Keratinocyte (primary cell): ENCODE results near the gene RALGPS1. TPM values are rescaled to one million over a fixed set of nuclear protein-coding genes. Genes with fewer than 3 reads are reported as not detected.

Experiments
- DNase-seq: peaks from one replicate; pipeline ENCODE4 v3.0.0-alpha.2; 2011; ENCODE audit warnings: low read depth, missing footprints, low spot score
- FAIRE-seq: peaks from 2 replicates; lab custom pipeline; 2011; peaks lifted over from hg19 to GRCh38; lab: Jason Lieb, UNC
- H2AFZ ChIP-seq: 2 replicates; pipeline ENCODE4 v1.6.0; 2012; ENCODE audit warnings: low read length, control low read depth, inconsistent platforms; ENCODE audit not compliant: control insufficient read depth
- H3K27ac ChIP-seq: 2 replicates; pipeline ENCODE4 v1.5.1; 2011; ENCODE audit warnings: low read length; ENCODE audit not compliant: control insufficient read depth, insufficient read depth
- H3K27me3 ChIP-seq: 3 replicates; pipeline ENCODE4 v1.6.0; 2011; ENCODE audit warnings: low read length; ENCODE audit not compliant: control insufficient read depth, insufficient read depth; ENCODE audit errors: extremely low read depth
- H3K36me3 ChIP-seq, 2 experiments: 2 replicates in 1 of 2; 3 replicates in 1 of 2; pipeline ENCODE4 v1.5.1; 2011; ENCODE audit warnings: low read length in 2 of 2, mild to moderate bottlenecking in 1 of 2; ENCODE audit not compliant: control insufficient read depth in 2 of 2, insufficient read depth in 2 of 2; ENCODE audit errors: extremely low read depth in 1 of 2
- H3K4me1 ChIP-seq: 3 replicates; pipeline ENCODE4 v1.5.1; 2011; ENCODE audit warnings: low read length; ENCODE audit not compliant: control insufficient read depth, insufficient read depth; ENCODE audit errors: extremely low read depth
- H3K4me2 ChIP-seq: 3 replicates; pipeline ENCODE4 v1.6.0; 2011; ENCODE audit warnings: low read depth, low read length; ENCODE audit not compliant: control insufficient read depth, insufficient read depth; ENCODE audit errors: extremely low read depth
- H3K4me3 ChIP-seq, 3 experiments: fragments of 200-600 bp in 1 of 3; sonication (generic) in 1 of 3; 2 replicates in 2 of 3; 3 replicates in 1 of 3; pipeline ENCODE4 v1.5.1; 2011 to 2016; ENCODE audit warnings: low read length in 3 of 3, mild to moderate bottlenecking in 3 of 3, control low read depth in 2 of 3, inconsistent platforms in 1 of 3, low read depth in 1 of 3, mixed read lengths in 1 of 3, mixed run types in 1 of 3, moderate library complexity in 1 of 3; ENCODE audit not compliant: control insufficient read depth in 2 of 3, insufficient read depth in 2 of 3; ENCODE audit errors: extremely low read depth in 1 of 3
- H3K79me2 ChIP-seq: 2 replicates; pipeline ENCODE4 v1.6.0; 2012; ENCODE audit warnings: low read length; ENCODE audit not compliant: control insufficient read depth, insufficient read depth
- H3K9ac ChIP-seq: 3 replicates; pipeline ENCODE4 v1.6.0; 2011; ENCODE audit warnings: low read length; ENCODE audit not compliant: control insufficient read depth, insufficient read depth; ENCODE audit errors: extremely low read depth
- H3K9me1 ChIP-seq: 3 replicates; pipeline ENCODE4 v1.6.0; 2011; ENCODE audit warnings: low read length; ENCODE audit not compliant: control insufficient read depth, insufficient read depth; ENCODE audit errors: extremely low read depth
- H3K9me3 ChIP-seq: 2 replicates; pipeline ENCODE4 v1.5.1; 2012; ENCODE audit warnings: low read depth, low read length; ENCODE audit not compliant: control insufficient read depth
- H4K20me1 ChIP-seq: 3 replicates; pipeline ENCODE4 v1.6.0; 2011; ENCODE audit warnings: low read length; ENCODE audit not compliant: control insufficient read depth, insufficient read depth; ENCODE audit errors: extremely low read depth
- CTCF ChIP-seq, 3 experiments: IDR thresholded peaks in 1 of 3; conservative IDR thresholded peaks in 1 of 3; optimal IDR thresholded peaks in 1 of 3; 2 replicates in 2 of 3; 3 replicates in 1 of 3; pipeline versions ENCODE3 to v1.5.1; 2011; ENCODE audit warnings: low read length in 3 of 3, mild to moderate bottlenecking in 3 of 3, moderate library complexity in 2 of 3, control low read depth in 1 of 3, inconsistent platforms in 1 of 3; ENCODE audit not compliant: insufficient read depth in 2 of 3; ENCODE audit errors: extremely low read depth in 1 of 3
- EZH2 ChIP-seq: IDR thresholded peaks from one replicate; pipeline ENCODE4 v1.6.1; 2012; ENCODE audit warnings: inconsistent platforms, mild to moderate bottlenecking, low read length, moderate library complexity
- dilution Hi-C: fragments of 300-500 bp; cut with MboI; formaldehyde crosslinking; loops from one replicate; pipeline ENCODE4 v1.7.0; 2020; ENCODE audit warnings: low sequenced_read_pairs; ENCODE audit not compliant: extremely low pct_ligation_motif_present
- polyA plus RNA-seq, 5 experiments: library from polyadenylated mRNA; depleted of rRNA in 3 of 5; stranded (reverse) in 3 of 5; stranded (forward) in 1 of 5; unstranded in 1 of 5; fragments of >200 nt; gene quantifications; 1 replicate in 1 of 5; 2 replicates in 3 of 5; 3 replicates in 1 of 5; pipeline versions ENCODE4 v1.2.1 to v1.2.3, GENCODE V29; 2011 to 2012; ENCODE audit warnings: missing spikeins in 2 of 5, low read depth in 1 of 5, low replicate concordance in 1 of 5

Gene RALGPS1
- polyA plus RNA-seq, 1 donor (not counting 4 experiments of a cell fraction or from before 2014, with no cell fraction given): 0.56 TPM

GRCh38 chr9:127212453-127212852 lies 297.9 kb downstream of the RALGPS1 start:
- H3K79me2 ChIP-seq: no peaks in the 10 kb centered on the region
- no peaks in the 10 kb centered on the region for H3K9me1 ChIP-seq
- H4K20me1 ChIP-seq: no peaks in the 10 kb centered on the region
- DNase-seq: no peak
- no peak overlapping the region for H3K27ac ChIP-seq
- no peak overlapping the region for H2AFZ ChIP-seq
- TF ChIP-seq CTCF (optimal IDR thresholded peaks at IDR 0.05 in 1 of 3, IDR thresholded peaks at IDR 0.05 in 1 of 3, conservative IDR thresholded peaks at IDR 0.05 in 1 of 3; ENCODE audit: extremely low read depth in 1 of 3, insufficient read depth in 2 of 3, low read length in 3 of 3) (no peak), EZH2 (no peak)
- dilution Hi-C loops: no loop called here
- no peaks in the 10 kb centered on the region for H3K36me3 ChIP-seq
- no peak overlapping the region for H3K4me3 ChIP-seq
- H3K27me3 ChIP-seq: peaks cover 35% of the 10 kb centered on the region
- H3K9me3 ChIP-seq: no peaks in the 10 kb centered on the region
- no peak for FAIRE-seq
- H3K9ac ChIP-seq: no peak overlapping the region
- no peak overlapping the region for H3K4me2 ChIP-seq
- H3K4me1 ChIP-seq: peaks cover 7% of the 10 kb centered on the region

GRCh38 chr9:127213859-127214258 lies 299.3 kb downstream of the RALGPS1 start:
- H3K27me3 ChIP-seq: peaks cover 26% of the 10 kb centered on the region
- H3K9me1 ChIP-seq: no peaks in the 10 kb centered on the region
- no peaks in the 10 kb centered on the region for H4K20me1 ChIP-seq
- FAIRE-seq (no peak), DNase-seq (no peak)
- dilution Hi-C loops: no loop called here
- no peak overlapping the region for H3K9ac ChIP-seq
- H3K4me2 ChIP-seq: no peak overlapping the region
- peaks cover 7% of the 10 kb centered on the region for H3K4me1 ChIP-seq
- H3K36me3 ChIP-seq: no peaks in the 10 kb centered on the region
- no peak overlapping the region for H3K4me3 ChIP-seq
- TF ChIP-seq CTCF (optimal IDR thresholded peaks at IDR 0.05 in 1 of 3, IDR thresholded peaks at IDR 0.05 in 1 of 3, conservative IDR thresholded peaks at IDR 0.05 in 1 of 3; ENCODE audit: extremely low read depth in 1 of 3, insufficient read depth in 2 of 3, low read length in 3 of 3) (no peak), EZH2 (no peak)
- H2AFZ ChIP-seq: no peak overlapping the region
- no peaks in the 10 kb centered on the region for H3K9me3 ChIP-seq
- no peaks in the 10 kb centered on the region for H3K79me2 ChIP-seq
- no peak overlapping the region for H3K27ac ChIP-seq
